Ascending aorta (tissue), 2 donors: ENCODE measurements around the gene DYSF. TPM values are rescaled to one million over a fixed set of nuclear protein-coding genes. Genes with fewer than 3 reads are reported as not detected.

Source experiments
- DNase-seq, 2 donors: peaks; one replicate each; pipeline ENCODE4 v3.0.0-alpha.2; 2019; ENCODE audit warnings: low spot score in 2 of 2
- H3K27ac ChIP-seq, 2 donors: fragments of 200-600 bp; sonication (generic); one replicate each; pipeline ENCODE4 v1.5.1; 2016 to 2017; ENCODE audit warnings: mild to moderate bottlenecking in 1 of 2
- H3K27me3 ChIP-seq: fragments of 200-600 bp; sonication (generic); one replicate; pipeline ENCODE4 v1.5.1; 2017
- H3K36me3 ChIP-seq, 2 donors: fragments of 200-600 bp; sonication (generic); one replicate each; pipeline ENCODE4 v1.5.1; 2016
- H3K4me1 ChIP-seq, 2 donors: fragments of 200-600 bp; sonication (generic); one replicate each; pipeline ENCODE4 v1.5.1; 2016 to 2017; ENCODE audit warnings: mild to moderate bottlenecking in 1 of 2
- H3K4me3 ChIP-seq, 2 donors: fragments of 200-600 bp; sonication (generic); one replicate each; pipeline ENCODE4 v1.5.1; 2016 to 2017; ENCODE audit warnings: mild to moderate bottlenecking in 1 of 2
- H3K9me3 ChIP-seq, 2 donors: fragments of 200-600 bp; sonication (generic); one replicate each; pipeline ENCODE4 v1.5.1; 2016
- intact Hi-C: fragments of 100-400 bp; cut with DNase I; formaldehyde crosslinking; loops from one replicate; pipeline ENCODE4 v1.15.1; 2023
- total RNA-seq: library from RNA; depleted of rRNA; stranded (reverse); fragments of >200 nt; gene quantifications from one replicate; pipeline ENCODE4 v1.1.0, GENCODE V29; 2016
- TF ChIP-seq, protein P1 (sequence below), 3 experiments: fragments of 200-600 bp in 2 of 3; fragments of 450-650 bp in 1 of 3; sonication (generic) in 2 of 3; IDR thresholded peaks; one replicate each; pipeline ENCODE4 v1.5.1; 2016 to 2019; ENCODE audit warnings: antibody characterized with exemption in 3 of 3, mild to moderate bottlenecking in 1 of 3, moderate library complexity in 1 of 3

Gene DYSF
- total RNA-seq, 1 donor from 2014 or later: 58.3 TPM

- TF ChIP-seq, protein P1, sequence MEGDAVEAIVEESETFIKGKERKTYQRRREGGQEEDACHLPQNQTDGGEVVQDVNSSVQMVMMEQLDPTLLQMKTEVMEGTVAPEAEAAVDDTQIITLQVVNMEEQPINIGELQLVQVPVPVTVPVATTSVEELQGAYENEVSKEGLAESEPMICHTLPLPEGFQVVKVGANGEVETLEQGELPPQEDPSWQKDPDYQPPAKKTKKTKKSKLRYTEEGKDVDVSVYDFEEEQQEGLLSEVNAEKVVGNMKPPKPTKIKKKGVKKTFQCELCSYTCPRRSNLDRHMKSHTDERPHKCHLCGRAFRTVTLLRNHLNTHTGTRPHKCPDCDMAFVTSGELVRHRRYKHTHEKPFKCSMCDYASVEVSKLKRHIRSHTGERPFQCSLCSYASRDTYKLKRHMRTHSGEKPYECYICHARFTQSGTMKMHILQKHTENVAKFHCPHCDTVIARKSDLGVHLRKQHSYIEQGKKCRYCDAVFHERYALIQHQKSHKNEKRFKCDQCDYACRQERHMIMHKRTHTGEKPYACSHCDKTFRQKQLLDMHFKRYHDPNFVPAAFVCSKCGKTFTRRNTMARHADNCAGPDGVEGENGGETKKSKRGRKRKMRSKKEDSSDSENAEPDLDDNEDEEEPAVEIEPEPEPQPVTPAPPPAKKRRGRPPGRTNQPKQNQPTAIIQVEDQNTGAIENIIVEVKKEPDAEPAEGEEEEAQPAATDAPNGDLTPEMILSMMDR (IDR thresholded peaks at IDR 0.05): no peak
- Histone ChIP-seq H3K27ac (peak overlapping the region; percentile 35 to 55), H3K4me1 (peaks cover 13 to 40% of the 10 kb centered on the region in 2 donors), H3K9me3 (no peaks in the 10 kb centered on the region), H3K27me3 (no peaks in the 10 kb centered on the region), H3K4me3 (no peak overlapping the region), H3K36me3 (no peaks in the 10 kb centered on the region)
- intact Hi-C loops: no loop called here
- no peak for DNase-seq
Observed at GRCh38 chr2:71710367-71711132, 257.2 kb downstream of the DYSF start.

GRCh38 chr2:71711133-71711855 is 257.9 kb downstream of the DYSF start:
- Histone ChIP-seq H3K4me1 (peaks cover 17 to 41% of the 10 kb centered on the region in 2 donors), H3K27ac (peak overlapping the region in 1 of 2 donors; percentile 55), H3K36me3 (no peaks in the 10 kb centered on the region), H3K9me3 (no peaks in the 10 kb centered on the region), H3K4me3 (no peak overlapping the region), H3K27me3 (no peaks in the 10 kb centered on the region)
- TF ChIP-seq, protein P1 (IDR thresholded peaks at IDR 0.05): no peak
- no peak for DNase-seq
- intact Hi-C loops: no loop called here

DNA sequence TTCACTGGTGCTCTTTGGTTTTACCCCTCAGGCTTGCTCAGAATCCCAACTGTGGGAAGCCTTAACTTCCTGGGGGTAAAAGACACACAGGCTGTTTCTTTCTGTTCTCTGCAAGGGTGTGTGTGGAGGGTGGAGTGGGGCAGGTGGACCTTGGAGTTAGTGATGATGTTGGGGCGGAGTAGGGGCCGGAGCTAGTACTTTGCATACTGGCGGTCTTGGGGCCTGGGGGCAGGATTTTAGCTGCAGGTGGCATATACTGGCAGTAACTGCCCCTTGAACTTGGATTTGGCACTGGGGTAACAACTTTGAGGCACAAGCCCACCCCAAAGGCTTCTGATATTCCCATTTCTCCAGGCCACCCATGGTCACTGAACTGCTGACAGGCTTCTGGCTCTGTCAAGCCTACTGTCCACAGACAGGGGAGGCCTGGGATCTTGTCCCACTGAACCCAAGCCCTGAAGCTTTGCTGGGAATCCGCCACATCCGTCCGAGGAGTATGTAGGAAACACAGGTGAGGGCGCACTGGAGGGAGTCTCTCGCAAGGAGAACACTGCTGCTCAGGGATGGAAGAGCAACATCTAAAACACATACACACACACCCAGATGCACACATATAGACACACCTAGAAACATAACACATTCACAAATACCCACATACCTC is 258.9 kb downstream of the DYSF start:
- no peak for DNase-seq
- Histone ChIP-seq H3K4me1 (peaks cover 23 to 49% of the 10 kb centered on the region in 2 donors), H3K4me3 (no peak overlapping the region), H3K36me3 (no peaks in the 10 kb centered on the region), H3K27ac (no peak overlapping the region), H3K27me3 (no peaks in the 10 kb centered on the region), H3K9me3 (no peaks in the 10 kb centered on the region)
- intact Hi-C loops: no loop called here
- TF ChIP-seq, protein P1 (IDR thresholded peaks at IDR 0.05): no peak

DNA sequence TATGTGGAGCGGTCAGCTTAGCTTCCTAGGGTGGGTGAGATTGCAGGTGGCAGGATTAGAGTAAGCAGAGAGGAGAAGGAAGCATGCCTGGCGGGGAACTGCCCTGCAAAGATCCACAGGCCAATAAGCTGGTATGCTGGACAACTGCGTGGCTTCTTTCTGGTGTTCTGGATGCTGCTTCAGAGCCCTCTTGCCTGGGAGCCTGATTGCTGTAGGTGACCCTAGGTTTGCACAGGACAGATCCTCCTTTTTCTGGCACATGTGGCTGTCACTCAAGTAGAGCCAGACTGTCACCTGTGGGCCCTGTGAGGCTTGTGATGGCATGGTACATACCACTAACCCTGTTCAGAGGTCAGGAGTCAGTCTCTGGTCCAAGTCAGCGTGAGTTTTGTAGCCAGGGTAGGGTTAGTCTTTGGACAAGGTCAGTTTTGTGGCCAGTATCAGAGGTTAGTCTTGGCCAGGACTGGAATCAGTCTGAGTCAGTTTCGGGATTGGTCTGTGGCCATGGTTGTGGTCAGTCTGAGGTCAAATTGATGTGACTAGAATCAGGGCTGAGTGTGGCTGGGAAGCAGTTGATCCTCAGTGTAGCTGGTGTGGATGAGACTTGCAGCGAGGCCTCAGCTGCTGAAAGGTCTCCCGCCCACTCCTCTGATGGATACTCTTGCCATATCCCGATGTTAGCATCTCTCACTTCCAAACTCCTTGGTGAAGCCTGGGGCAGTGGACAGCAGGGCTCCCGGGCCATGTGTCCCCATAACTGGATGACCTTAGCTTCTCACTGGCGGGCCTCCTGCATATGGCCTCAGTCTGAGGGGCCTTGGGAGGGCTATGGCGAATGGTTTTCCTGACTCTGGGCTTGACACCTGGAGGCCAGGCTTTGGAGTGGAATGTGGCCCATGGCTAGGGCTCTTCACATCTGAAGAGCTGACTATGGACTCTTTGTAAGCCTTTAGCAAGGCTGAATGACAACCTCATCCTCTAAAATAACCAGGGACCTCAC is 260.5 kb downstream of the DYSF start:
- Histone ChIP-seq H3K4me3 (no peak overlapping the region), H3K9me3 (no peaks in the 10 kb centered on the region), H3K36me3 (no peaks in the 10 kb centered on the region), H3K27me3 (no peaks in the 10 kb centered on the region), H3K27ac (peak overlapping the region; percentile 91), H3K4me1 (peaks cover 27 to 64% of the 10 kb centered on the region in 2 donors)
- intact Hi-C loops: no loop called here
- peak in 1 of 2 donors; percentile 81 for DNase-seq
- TF ChIP-seq, protein P1 (IDR thresholded peaks at IDR 0.05): no peak
